ENCODE results near the gene ENTHD1.
A peak's percentile ranks its signal among the peaks of the same experiment; 100 is the strongest.

The ENTHD1 gene

GRCh38 chr22:39839204-39839603 is 54.4 kb downstream of the ENTHD1 start:
- no peak for FAIRE-seq

- no peak for FAIRE-seq
Measured at GRCh38 chr22:39833610-39834009, 60.0 kb downstream of the ENTHD1 start.

DNA sequence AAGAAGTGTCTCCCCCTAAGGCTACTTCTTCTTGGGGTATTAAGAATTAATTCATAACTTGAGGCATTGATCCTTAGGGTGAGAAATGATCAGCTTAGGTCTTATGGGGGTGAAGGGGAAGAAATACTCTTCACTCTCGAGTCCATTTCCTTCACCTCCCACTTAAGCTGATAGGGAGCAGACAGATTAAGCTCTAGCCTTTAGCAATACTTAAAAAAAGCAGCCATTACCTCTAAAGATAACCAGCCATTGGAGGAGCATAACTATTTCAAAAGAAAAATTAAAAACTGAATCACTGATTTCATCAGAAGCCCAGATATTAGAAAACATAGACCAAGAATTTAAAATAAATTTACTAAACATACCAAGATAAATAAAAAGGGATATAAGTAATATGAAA is 60.5 kb downstream of the ENTHD1 start:
- FAIRE-seq, result no peak

DNA sequence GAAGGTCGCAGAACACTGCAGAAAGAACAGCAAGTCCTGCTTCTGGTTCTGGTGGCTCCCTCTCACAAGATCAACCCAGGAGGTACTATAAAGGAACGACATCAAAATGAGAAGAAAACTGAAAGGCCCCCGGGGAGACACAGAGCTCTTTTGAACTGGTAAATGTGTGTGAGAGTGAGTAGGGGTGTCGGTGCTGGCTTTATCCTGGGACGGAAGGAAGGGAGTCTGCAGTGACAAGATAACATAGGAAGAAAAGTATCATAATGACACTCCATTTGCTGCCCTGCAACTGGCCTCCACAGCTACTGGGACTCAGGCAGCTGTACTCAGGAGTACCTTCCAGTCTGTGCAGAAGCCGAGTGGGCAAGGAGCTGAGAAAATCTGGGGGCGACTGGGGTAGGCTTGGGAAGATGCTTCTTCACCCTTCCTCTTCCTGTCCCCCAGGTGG is 60.9 kb downstream of the ENTHD1 start:
- no peak for FAIRE-seq

DNA sequence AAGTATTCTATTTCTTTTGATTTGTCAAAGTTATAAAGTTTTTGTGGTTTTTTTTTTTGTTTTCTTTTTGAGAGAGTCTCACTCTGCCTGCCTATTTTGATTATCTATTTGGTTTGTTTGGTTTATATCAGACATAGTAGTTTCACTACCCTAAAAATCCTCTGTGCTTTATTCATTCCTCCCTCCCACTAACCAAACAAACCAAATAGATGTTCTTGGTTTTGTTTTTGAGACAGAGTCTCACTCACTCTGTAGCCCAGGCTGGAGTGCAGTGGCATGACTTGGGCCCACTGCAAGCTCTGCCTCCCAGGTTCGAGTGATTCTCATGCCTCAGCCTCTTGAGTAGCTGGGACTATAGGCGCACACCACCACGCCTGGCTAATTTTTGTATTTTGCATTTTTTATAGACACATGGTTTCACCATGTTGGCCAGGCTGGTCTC is 67.9 kb downstream of the ENTHD1 start:
- no peak for FAIRE-seq

DNA sequence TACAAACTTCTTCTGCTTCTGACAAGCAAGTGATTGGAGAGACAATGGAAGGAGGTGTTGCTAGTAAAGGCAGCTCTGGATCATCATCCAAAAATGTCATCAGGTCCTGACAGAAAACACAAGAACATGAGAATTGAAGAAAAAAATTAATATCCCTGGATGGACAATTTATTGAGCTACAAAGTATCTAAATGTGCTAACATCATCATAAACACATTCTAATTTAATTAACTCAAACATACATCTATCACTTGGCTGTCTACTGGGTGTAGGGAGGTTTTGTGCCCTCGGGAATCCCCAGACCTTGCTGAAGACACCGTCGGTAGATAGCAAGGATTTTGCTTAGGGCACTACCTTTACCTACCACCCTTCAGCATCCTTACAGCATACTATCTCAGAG is 72.6 kb downstream of the ENTHD1 start:
- no peak for FAIRE-seq

- no peak for FAIRE-seq
Measured at GRCh38 chr22:39820256-39820655, 73.3 kb downstream of the ENTHD1 start.

GRCh38 chr22:39819429-39819828 is 74.1 kb downstream of the ENTHD1 start:
- FAIRE-seq, result no peak

GRCh38 chr22:39818094-39818493 is 75.5 kb downstream of the ENTHD1 start:
- no peak for FAIRE-seq

GRCh38 chr22:39815932-39816331 is 77.6 kb downstream of the ENTHD1 start:
- FAIRE-seq, result peak; percentile 60

GRCh38 chr22:39814899-39815298 is 78.7 kb downstream of the ENTHD1 start:
- no peak for FAIRE-seq

- FAIRE-seq, result no peak
Measured at GRCh38 chr22:39809772-39810557, 83.6 kb downstream of the ENTHD1 start.

DNA sequence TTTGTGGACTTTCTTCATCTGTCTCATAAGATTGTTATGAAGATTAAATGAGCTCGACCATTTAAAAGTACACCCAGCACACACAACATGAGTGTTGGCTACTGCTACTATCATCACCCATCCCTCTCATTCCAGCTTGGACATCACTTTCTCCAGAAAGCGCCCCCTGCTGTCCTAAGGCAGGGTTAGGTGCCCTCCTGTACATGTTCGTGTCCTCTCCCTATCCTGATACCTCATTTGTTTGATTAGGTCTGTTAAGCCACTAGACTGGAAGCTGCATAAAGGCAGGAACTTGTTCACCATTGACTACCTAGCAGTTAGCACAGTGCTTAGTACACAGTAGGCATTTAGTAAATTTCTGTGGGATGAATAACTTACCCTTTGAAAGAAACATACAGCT is 85.5 kb downstream of the ENTHD1 start:
- FAIRE-seq, result no peak

DNA sequence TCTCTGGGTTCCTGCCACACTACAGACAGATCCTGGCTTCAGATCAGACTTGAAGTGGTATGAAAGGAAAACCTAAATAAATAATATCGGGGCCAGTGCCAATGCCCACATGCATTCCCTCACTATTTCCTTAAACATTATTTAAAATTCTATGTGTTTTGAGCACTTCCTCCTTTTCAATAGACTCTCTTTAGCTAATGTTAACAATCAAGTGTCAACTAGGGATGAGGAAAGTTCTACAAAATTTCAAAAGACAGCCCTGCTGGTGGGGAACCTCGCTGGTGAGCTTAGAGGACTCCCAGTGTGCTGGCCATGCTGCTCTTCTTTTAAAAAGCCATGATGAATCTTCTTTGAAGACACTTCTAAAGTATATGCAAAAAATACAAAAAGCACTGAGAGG is 87.5 kb downstream of the ENTHD1 start:
- FAIRE-seq, result no peak

DNA sequence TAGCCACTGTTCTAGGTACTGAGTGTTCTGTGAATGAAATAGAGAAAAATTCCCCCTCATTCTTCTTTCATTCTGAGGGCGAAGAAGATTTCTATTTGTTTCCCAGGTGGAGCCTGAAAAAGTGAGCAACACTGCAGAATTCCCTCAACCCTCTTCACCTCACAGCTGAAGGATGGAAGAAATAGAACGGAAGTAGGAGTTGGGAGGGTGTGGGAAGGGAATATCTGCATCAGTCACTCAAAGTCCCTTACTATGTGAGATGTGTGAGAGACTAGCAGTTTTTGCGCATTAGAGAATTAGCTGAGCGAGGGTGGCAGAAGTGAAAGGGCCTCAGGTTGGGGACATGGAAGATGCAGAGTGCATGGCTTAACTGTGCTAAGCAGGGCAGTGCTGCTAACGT is 88.4 kb downstream of the ENTHD1 start:
- no peak for FAIRE-seq

GRCh38 chr22:39802682-39803081 is 90.9 kb downstream of the ENTHD1 start:
- FAIRE-seq, result no peak

- FAIRE-seq, result no peak
Measured at GRCh38 chr22:39800790-39801520, 92.6 kb downstream of the ENTHD1 start.

DNA sequence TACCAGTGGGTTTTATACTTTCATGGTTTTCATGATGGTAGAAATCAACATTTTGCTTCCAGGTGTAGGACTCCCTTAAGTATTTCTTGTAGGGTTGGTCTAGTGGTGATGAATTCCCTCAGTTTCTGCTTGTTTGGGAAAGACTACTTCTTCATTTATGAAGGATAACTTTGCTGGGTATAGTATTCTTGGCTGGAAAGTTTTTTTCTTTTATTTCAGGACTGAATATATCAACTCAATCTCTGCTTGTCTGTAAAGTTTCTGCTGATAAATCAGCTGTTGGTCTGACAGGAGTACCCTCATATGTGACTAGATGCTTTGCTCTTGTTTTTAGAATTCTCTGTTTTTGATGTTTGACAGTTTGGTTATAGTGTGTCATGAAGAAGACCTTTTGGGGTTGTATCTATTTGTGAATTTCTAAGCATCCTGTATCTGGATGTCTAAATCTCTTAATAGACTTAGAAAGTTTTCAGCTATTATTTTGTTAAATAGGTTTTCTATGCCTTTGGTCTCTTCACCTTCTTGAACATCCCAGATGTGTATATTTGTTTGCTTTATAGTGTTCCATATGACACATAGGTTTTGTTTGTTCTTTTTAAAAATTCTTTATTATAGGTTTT is 95.9 kb downstream of the ENTHD1 start:
- no peak for FAIRE-seq

- no peak for FAIRE-seq
Measured at GRCh38 chr22:39789788-39790187, 103.8 kb downstream of the ENTHD1 start.

GRCh38 chr22:39785232-39785631 is 108.3 kb downstream of the ENTHD1 start:
- FAIRE-seq, result no peak

DNA sequence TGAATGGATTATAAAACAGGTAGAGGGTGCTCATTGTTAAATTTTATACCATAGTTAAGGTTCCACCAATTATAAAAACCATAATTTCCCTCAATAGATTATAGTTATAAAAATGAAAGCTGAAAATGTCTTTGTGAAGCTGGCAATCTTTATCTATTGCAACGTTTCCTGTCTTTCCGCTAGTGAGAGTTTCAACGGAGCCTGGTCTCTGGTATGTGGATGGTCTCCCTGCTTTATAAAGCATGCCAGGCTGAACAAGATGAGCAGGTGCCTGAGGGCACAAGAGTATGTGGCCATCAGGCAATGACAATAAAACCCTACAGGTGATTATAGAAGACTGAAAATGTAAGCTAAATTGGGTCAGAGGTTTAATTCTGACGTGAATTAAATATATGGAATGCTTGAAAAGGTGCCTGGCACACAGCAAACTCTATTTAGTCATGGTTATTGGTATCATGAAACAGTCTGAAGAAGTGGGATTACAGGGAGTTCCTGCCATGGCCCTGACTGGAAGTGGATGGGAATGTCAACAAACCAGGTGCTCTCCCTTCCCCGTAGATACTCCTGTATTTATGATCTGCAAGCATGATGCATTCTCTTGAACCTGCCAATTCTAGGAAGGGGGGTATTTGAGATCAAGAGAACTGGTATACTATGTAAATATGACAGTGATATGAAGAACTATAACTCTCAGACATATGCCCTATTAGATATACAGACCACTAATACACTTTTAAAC is 115.7 kb downstream of the ENTHD1 start:
- no peak for FAIRE-seq

DNA sequence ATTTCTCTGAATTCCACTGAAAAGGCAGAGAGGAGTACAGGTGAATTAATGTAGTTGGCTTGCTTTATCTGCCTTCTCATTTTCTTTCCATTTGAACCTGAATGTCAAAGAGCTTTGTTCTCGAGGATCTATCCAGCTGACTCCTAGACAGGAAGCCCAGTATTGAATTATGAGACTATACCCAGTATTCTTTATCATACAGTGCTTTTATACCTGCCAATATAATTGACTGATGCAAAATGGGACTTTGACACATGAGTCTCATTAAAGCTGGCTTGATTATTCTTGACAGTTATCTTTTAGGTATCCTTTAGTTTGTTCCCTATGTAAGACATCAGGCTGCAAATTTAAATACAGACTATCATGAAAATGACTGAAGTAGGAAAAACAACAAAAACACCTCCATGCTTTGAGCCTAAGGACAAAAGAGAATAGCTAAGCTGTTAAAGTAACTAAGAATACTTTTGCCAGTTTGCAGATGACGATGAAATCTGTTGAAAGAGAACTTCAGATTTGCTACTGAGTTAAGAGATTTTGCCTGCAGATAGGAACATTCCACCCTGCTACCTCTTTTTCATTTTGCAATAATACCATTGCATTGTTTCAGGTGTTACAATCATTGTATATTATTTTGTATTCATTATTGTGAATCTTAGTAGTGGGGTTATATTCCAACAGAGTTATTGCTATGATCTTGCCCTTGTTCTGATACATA is 117.1 kb downstream of the ENTHD1 start:
- FAIRE-seq, result no peak
